ENCODE results near the gene RUNX3.

The RUNX3 gene

GRCh38 chr1:24890887-24891286, 39.2 kb downstream of the RUNX3 start:
- WGBS, 2 donors (ENCODE audit: extremely low coverage in 2 of 2, insufficient read length in 2 of 2, insufficient replicate concordance in 1 of 2), result no CpG with 5 or more reads among the region's 2 CpGs
- H3K27me3 ChIP-seq (ENCODE audit: control insufficient read depth in 3 of 3, insufficient read depth in 3 of 3, low read depth in 1 of 3, low read length in 3 of 3), result no peaks in the 10 kb centered on the region
- no peak overlapping the region for H3K4me2 ChIP-seq (ENCODE audit: insufficient read depth, low read length, poor library complexity, severe bottlenecking)
- H3K79me1 ChIP-seq (ENCODE audit: low read depth, low read length), result no peaks in the 10 kb centered on the region
- H4K8ac ChIP-seq (ENCODE audit: low read depth, low read length), result no peak overlapping the region
- H2BK15ac ChIP-seq (ENCODE audit: low read length), result no peak overlapping the region
- H3K23ac ChIP-seq (ENCODE audit: low read depth, low read length, poor library complexity), result no peak overlapping the region
- H3K4ac ChIP-seq (ENCODE audit: low read length), result no peak overlapping the region
- H3K14ac ChIP-seq (ENCODE audit: low read length), result no peak overlapping the region
- H3K18ac ChIP-seq (ENCODE audit: low read length), result no peak overlapping the region
- H2BK12ac ChIP-seq (ENCODE audit: low read length), result no peak overlapping the region
- no peak overlapping the region for H2BK5ac ChIP-seq (ENCODE audit: low read length)
- no peak overlapping the region for H2AK5ac ChIP-seq (ENCODE audit: low read depth, low read length)
- peaks cover 5 to 6% of the 10 kb centered on the region in 2 donors for H3K9me3 ChIP-seq (replicated peaks in 1 of 2; ENCODE audit: control insufficient read depth in 2 of 2, insufficient read depth in 1 of 2, low read depth in 1 of 2, low read length in 2 of 2)
- no peak overlapping the region for H2BK120ac ChIP-seq (ENCODE audit: low read depth, low read length)
- H2AFZ ChIP-seq (ENCODE audit: low read length), result no peak overlapping the region
- H3K4me3 ChIP-seq (ENCODE audit: low read length in 2 of 2), result no peak overlapping the region
- no peak for DNase-seq (ENCODE audit: low spot score)
- no peak overlapping the region for H3K9ac ChIP-seq (ENCODE audit: low read depth, low read length, poor library complexity)
- no peaks in the 10 kb centered on the region for H3K4me1 ChIP-seq (ENCODE audit: control insufficient read depth in 2 of 2, insufficient read depth in 1 of 2, low read depth in 1 of 2, low read length in 2 of 2)
- no peak overlapping the region for H4K91ac ChIP-seq (ENCODE audit: low read depth, low read length, poor library complexity)
- H3K36me3 ChIP-seq (replicated peaks in 1 of 2; ENCODE audit: control insufficient read depth in 2 of 2, insufficient read depth in 2 of 2, low read length in 2 of 2), result no peaks in the 10 kb centered on the region
- no peak overlapping the region for H3K27ac ChIP-seq (replicated peaks; ENCODE audit: low read length)

- no peak overlapping the region for H2AK5ac ChIP-seq (ENCODE audit: low read depth, low read length)
- H2AFZ ChIP-seq (ENCODE audit: low read length), result no peak overlapping the region
- no peak overlapping the region for H3K14ac ChIP-seq (ENCODE audit: low read length)
- H3K9ac ChIP-seq (ENCODE audit: low read depth, low read length, poor library complexity), result no peak overlapping the region
- H3K18ac ChIP-seq (ENCODE audit: low read length), result no peak overlapping the region
- no peak overlapping the region for H4K8ac ChIP-seq (ENCODE audit: low read depth, low read length)
- no peak overlapping the region for H2BK5ac ChIP-seq (ENCODE audit: low read length)
- H2BK120ac ChIP-seq (ENCODE audit: low read depth, low read length), result no peak overlapping the region
- WGBS, 2 donors (ENCODE audit: extremely low coverage in 2 of 2, insufficient read length in 2 of 2, insufficient replicate concordance in 1 of 2), result no CpG with 5 or more reads among the region's 4 CpGs
- H3K4me2 ChIP-seq (ENCODE audit: insufficient read depth, low read length, poor library complexity, severe bottlenecking), result no peak overlapping the region
- no peak overlapping the region for H2BK12ac ChIP-seq (ENCODE audit: low read length)
- no peaks in the 10 kb centered on the region for H3K79me1 ChIP-seq (ENCODE audit: low read depth, low read length)
- DNase-seq (ENCODE audit: low spot score), result no peak
- peaks cover 5 to 6% of the 10 kb centered on the region in 2 donors for H3K9me3 ChIP-seq (replicated peaks in 1 of 2; ENCODE audit: control insufficient read depth in 2 of 2, insufficient read depth in 1 of 2, low read depth in 1 of 2, low read length in 2 of 2)
- H3K27ac ChIP-seq (replicated peaks; ENCODE audit: low read length), result no peak overlapping the region
- no peak overlapping the region for H3K4me3 ChIP-seq (ENCODE audit: low read length in 2 of 2)
- no peaks in the 10 kb centered on the region for H3K36me3 ChIP-seq (replicated peaks in 1 of 2; ENCODE audit: control insufficient read depth in 2 of 2, insufficient read depth in 2 of 2, low read length in 2 of 2)
- H4K91ac ChIP-seq (ENCODE audit: low read depth, low read length, poor library complexity), result no peak overlapping the region
- no peak overlapping the region for H3K23ac ChIP-seq (ENCODE audit: low read depth, low read length, poor library complexity)
- no peaks in the 10 kb centered on the region for H3K27me3 ChIP-seq (ENCODE audit: control insufficient read depth in 3 of 3, insufficient read depth in 3 of 3, low read depth in 1 of 3, low read length in 3 of 3)
- H3K4me1 ChIP-seq (ENCODE audit: control insufficient read depth in 2 of 2, insufficient read depth in 1 of 2, low read depth in 1 of 2, low read length in 2 of 2), result no peaks in the 10 kb centered on the region
- no peak overlapping the region for H2BK15ac ChIP-seq (ENCODE audit: low read length)
- H3K4ac ChIP-seq (ENCODE audit: low read length), result no peak overlapping the region
Measured at GRCh38 chr1:24888971-24889676, 41.0 kb downstream of the RUNX3 start.

GRCh38 chr1:24888061-24888970, 41.8 kb downstream of the RUNX3 start:
- WGBS, 2 donors (ENCODE audit: extremely low coverage in 2 of 2, insufficient read length in 2 of 2, insufficient replicate concordance in 1 of 2), result no CpG with 5 or more reads among the region's 9 CpGs
- peaks cover 5 to 6% of the 10 kb centered on the region in 2 donors for H3K9me3 ChIP-seq (replicated peaks in 1 of 2; ENCODE audit: control insufficient read depth in 2 of 2, insufficient read depth in 1 of 2, low read depth in 1 of 2, low read length in 2 of 2)
- no peak overlapping the region for H4K8ac ChIP-seq (ENCODE audit: low read depth, low read length)
- no peak overlapping the region for H3K14ac ChIP-seq (ENCODE audit: low read length)
- no peak overlapping the region for H3K4me2 ChIP-seq (ENCODE audit: insufficient read depth, low read length, poor library complexity, severe bottlenecking)
- no peak overlapping the region for H2BK5ac ChIP-seq (ENCODE audit: low read length)
- no peak overlapping the region for H4K91ac ChIP-seq (ENCODE audit: low read depth, low read length, poor library complexity)
- no peaks in the 10 kb centered on the region for H3K36me3 ChIP-seq (replicated peaks in 1 of 2; ENCODE audit: control insufficient read depth in 2 of 2, insufficient read depth in 2 of 2, low read length in 2 of 2)
- H3K4ac ChIP-seq (ENCODE audit: low read length), result no peak overlapping the region
- no peak overlapping the region for H2AK5ac ChIP-seq (ENCODE audit: low read depth, low read length)
- no peak overlapping the region for H3K9ac ChIP-seq (ENCODE audit: low read depth, low read length, poor library complexity)
- no peak overlapping the region for H3K4me3 ChIP-seq (ENCODE audit: low read length in 2 of 2)
- H2BK120ac ChIP-seq (ENCODE audit: low read depth, low read length), result no peak overlapping the region
- no peak overlapping the region for H2BK15ac ChIP-seq (ENCODE audit: low read length)
- no peaks in the 10 kb centered on the region for H3K79me1 ChIP-seq (ENCODE audit: low read depth, low read length)
- no peak overlapping the region for H3K18ac ChIP-seq (ENCODE audit: low read length)
- H2AFZ ChIP-seq (ENCODE audit: low read length), result no peak overlapping the region
- H2BK12ac ChIP-seq (ENCODE audit: low read length), result no peak overlapping the region
- H3K27me3 ChIP-seq (ENCODE audit: control insufficient read depth in 3 of 3, insufficient read depth in 3 of 3, low read depth in 1 of 3, low read length in 3 of 3), result no peaks in the 10 kb centered on the region
- no peak overlapping the region for H3K23ac ChIP-seq (ENCODE audit: low read depth, low read length, poor library complexity)
- no peak for DNase-seq (ENCODE audit: low spot score)
- no peaks in the 10 kb centered on the region for H3K4me1 ChIP-seq (ENCODE audit: control insufficient read depth in 2 of 2, insufficient read depth in 1 of 2, low read depth in 1 of 2, low read length in 2 of 2)
- H3K27ac ChIP-seq (replicated peaks; ENCODE audit: low read length), result no peak overlapping the region

GRCh38 chr1:24886241-24886640, 43.8 kb downstream of the RUNX3 start:
- Histone ChIP-seq H3K9ac (ENCODE audit: low read depth, low read length, poor library complexity) (no peak overlapping the region), H3K23ac (ENCODE audit: low read depth, low read length, poor library complexity) (no peak overlapping the region), H3K27me3 (ENCODE audit: control insufficient read depth in 3 of 3, insufficient read depth in 3 of 3, low read depth in 1 of 3, low read length in 3 of 3) (no peaks in the 10 kb centered on the region), H3K4ac (ENCODE audit: low read length) (no peak overlapping the region), H4K8ac (ENCODE audit: low read depth, low read length) (no peak overlapping the region), H2AK5ac (ENCODE audit: low read depth, low read length) (no peak overlapping the region), H3K36me3 (replicated peaks in 1 of 2; ENCODE audit: control insufficient read depth in 2 of 2, insufficient read depth in 2 of 2, low read length in 2 of 2) (no peaks in the 10 kb centered on the region), H2AFZ (ENCODE audit: low read length) (no peak overlapping the region), H4K91ac (ENCODE audit: low read depth, low read length, poor library complexity) (no peak overlapping the region), H2BK120ac (ENCODE audit: low read depth, low read length) (no peak overlapping the region), H3K9me3 (replicated peaks in 1 of 2; ENCODE audit: control insufficient read depth in 2 of 2, insufficient read depth in 1 of 2, low read depth in 1 of 2, low read length in 2 of 2) (peaks cover 0 to 4% of the 10 kb centered on the region in 2 donors), H2BK12ac (ENCODE audit: low read length) (no peak overlapping the region), H2BK5ac (ENCODE audit: low read length) (no peak overlapping the region), H3K18ac (ENCODE audit: low read length) (no peak overlapping the region), H3K4me2 (ENCODE audit: insufficient read depth, low read length, poor library complexity, severe bottlenecking) (no peak overlapping the region), H3K4me1 (ENCODE audit: control insufficient read depth in 2 of 2, insufficient read depth in 1 of 2, low read depth in 1 of 2, low read length in 2 of 2) (no peaks in the 10 kb centered on the region), H2BK15ac (ENCODE audit: low read length) (no peak overlapping the region), H3K14ac (ENCODE audit: low read length) (no peak overlapping the region), H3K27ac (replicated peaks; ENCODE audit: low read length) (no peak overlapping the region), H3K4me3 (ENCODE audit: low read length in 2 of 2) (no peak overlapping the region), H3K79me1 (ENCODE audit: low read depth, low read length) (no peaks in the 10 kb centered on the region)
- no CpG with 5 or more reads among the region's 1 CpG for WGBS, 2 donors (ENCODE audit: extremely low coverage in 2 of 2, insufficient read length in 2 of 2, insufficient replicate concordance in 1 of 2)
- no peak for DNase-seq (ENCODE audit: low spot score)
